ENCODE measurements around the gene ADCK1. TPM values are rescaled to one million over a fixed set of nuclear protein-coding genes. Genes with fewer than 3 reads are reported as not detected.

Gene ADCK1
- total and polyA plus RNA-seq, 2 of the 13 experiments (the other 11 are each of a cell fraction or from before 2014, with no cell fraction given), result 3.9 to 6.3 TPM

- TF ChIP-seq TEF (CRISPR knock-in tag; IDR thresholded peaks at IDR 0.05), result no peak
- TF ChIP-seq MAFK (conservative IDR thresholded peaks at IDR 0.05 in 1 of 2, IDR thresholded peaks at IDR 0.05 in 1 of 2; ENCODE audit: low read length in 2 of 2), result no peak
- TF ChIP-seq HOXA3 (CRISPR knock-in tag; IDR thresholded peaks at IDR 0.05), result no peak
Measured at GRCh38 chr14:77859934-77860570, 60.1 kb downstream of the ADCK1 start (continued).

- Histone ChIP-seq H3K36me3 (replicated peaks in 1 of 2; ENCODE audit: control insufficient read depth in 1 of 2, insufficient read depth in 2 of 2, low read length in 2 of 2) (no peaks in the 10 kb centered on the region), H3K27ac (ENCODE audit: extremely low read length, insufficient read depth, low read length) (no peak overlapping the region), H3K4me2 (ENCODE audit: low read depth, low read length) (no peak overlapping the region), H3K9ac (ENCODE audit: insufficient read depth, low read depth, low read length) (no peak overlapping the region), H3K4me3 (replicated peaks in 1 of 3; ENCODE audit: insufficient read depth in 1 of 3, low read depth in 2 of 3, low read length in 3 of 3) (no peak overlapping the region), H3K27me3 (ENCODE audit: control insufficient read depth in 1 of 2, insufficient read depth in 2 of 2, low read length in 2 of 2) (no peaks in the 10 kb centered on the region), H3K4me1 (ENCODE audit: insufficient read depth, low read length) (peaks cover 10% of the 10 kb centered on the region), H2AFZ (ENCODE audit: low read length) (no peak overlapping the region), H3K9me3 (ENCODE audit: low read length) (no peaks in the 10 kb centered on the region), H4K20me1 (ENCODE audit: insufficient read depth, low read length) (no peaks in the 10 kb centered on the region), H3K79me2 (ENCODE audit: insufficient read depth, low read length) (no peaks in the 10 kb centered on the region)
- no peak for ATAC-seq
- no peak for FAIRE-seq
- in situ Hi-C loops (cut with HindIII; ENCODE audit: extremely low pct_ligation_motif_present, low pct_unique_long_range_greater_than_20kb) (loop anchor here (10.0 to 25.0 kb wide), 2 partner anchors 124 to 726 kb away; no protein-coding TSS in a partner anchor), intact Hi-C loops (cut with micrococcal nuclease; ENCODE audit: unreplicated experiment) (loop anchor here (10.0 kb wide), 2 partner anchors 704 to 734 kb away; no protein-coding TSS in a partner anchor)
- DNase-seq (ENCODE audit: low spot score), result no peak
- no TSS peak for BruUV-seq (replicated peaks)
- TF ChIP-seq LCORL (IDR thresholded peaks at IDR 0.05) (no peak), LCORL (CRISPR knock-in tag; IDR thresholded peaks at IDR 0.05) (no peak), NCOR1 (IDR thresholded peaks at IDR 0.05; ENCODE audit: borderline replicate concordance, low read length) (no peak), KDM2A (CRISPR knock-in tag; IDR thresholded peaks at IDR 0.05; ENCODE audit: borderline replicate concordance, low read depth) (no peak), DMAP1 (CRISPR knock-in tag; IDR thresholded peaks at IDR 0.05) (no peak), SMAD3 (CRISPR knock-in tag; IDR thresholded peaks at IDR 0.05) (no peak), ZNF597 (CRISPR knock-in tag; IDR thresholded peaks at IDR 0.05) (no peak)
- ChIA-PET POLR2A (no interaction called here), CTCF (ENCODE audit: low intra/inter-chr PET ratio, low total read pairs) (no interaction called here)
- 71% methylated on average over 5 of the region's 6 CpGs for WGBS (ENCODE audit: low lambda C conversion rate)
Measured at GRCh38 chr14:77861201-77861600, 61.3 kb downstream of the ADCK1 start.

Measured in HepG2 (cell line).